BLaER1 treated with 17β-estradiol and CSF1 and Interleukin-3, amounts not matched to agents 10 nM and 100 nM (cell line): ENCODE results near the gene MAPK4.

ENCODE experiments used
- H3K27ac ChIP-seq, 11 experiments: shearing (Covaris generic); formaldehyde crosslinking; 2 replicates each; pipeline ENCODE4 v1.8.1; 2022
- H3K27me3 ChIP-seq, 11 experiments: shearing (Covaris generic); formaldehyde crosslinking; 2 replicates each; pipeline ENCODE4 v1.8.1; 2022
- H3K36me3 ChIP-seq, 11 experiments: shearing (Covaris generic); formaldehyde crosslinking; 2 replicates each; pipeline ENCODE4 v1.8.1; 2022
- H3K4me1 ChIP-seq, 10 experiments: shearing (Covaris generic); formaldehyde crosslinking; 2 replicates each; pipeline ENCODE4 v1.8.1; 2022
- H3K4me2 ChIP-seq, 11 experiments: shearing (Covaris generic); formaldehyde crosslinking; 2 replicates each; pipeline ENCODE4 v1.8.1; 2022
- H3K4me3 ChIP-seq, 10 experiments: shearing (Covaris generic); formaldehyde crosslinking; 2 replicates each; pipeline ENCODE4 v1.8.1; 2022
- H3K9ac ChIP-seq, 11 experiments: shearing (Covaris generic); formaldehyde crosslinking; 2 replicates each; pipeline ENCODE4 v1.8.1; 2022
- H3K9me3 ChIP-seq, 11 experiments: shearing (Covaris generic); formaldehyde crosslinking; replicated peaks in 1 of 11; 2 replicates each; pipeline ENCODE4 v1.8.1; 2022
- H4K20me1 ChIP-seq, 11 experiments: shearing (Covaris generic); formaldehyde crosslinking; 2 replicates each; pipeline ENCODE4 v1.8.1; 2022
- Cebpa-rat ChIP-seq, 11 experiments: shearing (Covaris generic); IDR thresholded peaks; 2 replicates each; pipeline ENCODE4 v1.8.1; 2022

Gene MAPK4

DNA sequence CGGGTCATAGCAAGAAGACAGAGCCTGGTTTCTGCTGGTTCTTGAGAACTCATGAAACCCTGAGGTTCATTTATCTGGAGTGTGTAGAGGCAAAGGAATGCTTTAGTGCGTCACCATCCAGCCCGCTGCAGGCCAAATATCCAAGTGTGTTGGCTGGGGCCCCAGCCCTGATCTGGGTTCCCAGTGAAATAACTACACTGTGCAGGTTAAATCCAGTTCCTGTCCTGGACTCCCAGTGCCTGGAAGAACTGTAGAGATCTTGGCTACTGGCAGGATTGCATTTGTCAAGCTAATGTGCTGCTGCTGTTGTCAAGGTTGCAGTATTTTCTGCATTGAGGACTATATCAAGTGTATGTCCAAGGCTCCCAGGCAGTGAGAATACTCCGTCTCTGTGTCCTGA, 89.9 kb downstream of the MAPK4 start:
- no peak for TF ChIP-seq Cebpa-rat (IDR thresholded peaks at IDR 0.05)
- Histone ChIP-seq H3K27ac (no peak overlapping the region), H3K4me1 (peaks cover 0 to 15% (median 8%) of the 10 kb centered on the region in 10 experiments; a peak in 17 of 20 replicates)

DNA sequence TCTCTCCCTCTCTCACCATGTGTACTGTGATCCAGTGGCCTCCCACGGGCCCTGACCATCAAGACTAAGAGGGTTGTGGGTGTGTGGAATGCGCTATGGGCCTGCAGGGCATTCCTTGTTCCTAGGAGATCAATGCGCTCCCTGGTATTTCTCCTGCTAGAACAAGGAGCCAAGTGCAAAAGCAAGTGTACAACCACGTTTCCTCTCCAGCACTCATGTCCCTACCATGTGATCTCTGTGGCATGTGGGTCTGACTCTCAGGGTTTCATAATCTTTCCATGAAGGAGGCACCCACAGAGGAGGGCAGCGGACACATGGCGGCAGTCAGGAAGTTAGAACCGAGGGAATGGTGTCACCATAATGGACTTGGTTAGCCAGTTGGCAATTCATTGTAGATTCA, 91.4 kb downstream of the MAPK4 start:
- Histone ChIP-seq H3K27me3 (no peaks in the 10 kb centered on the region), H3K9ac (no peak overlapping the region), H4K20me1 (no peaks in the 10 kb centered on the region), H3K36me3 (no peaks in the 10 kb centered on the region), H3K27ac (no peak overlapping the region), H3K9me3 (peaks cover 4 to 14% (median 7%) of the 10 kb centered on the region in 11 experiments; a peak in 21 of 22 replicates), H3K4me1 (peaks cover 0 to 21% (median 15%) of the 10 kb centered on the region in 10 experiments; a peak in 17 of 20 replicates), H3K4me3 (no peak overlapping the region), H3K4me2 (no peak overlapping the region)
- no peak for TF ChIP-seq Cebpa-rat (IDR thresholded peaks at IDR 0.05)

More for the DNA sequence above, 89.9 kb downstream of the MAPK4 start:
- no peaks in the 10 kb centered on the region for H3K27me3 ChIP-seq
- H3K9me3 ChIP-seq: peaks cover 0 to 4% (median 0%) of the 10 kb centered on the region in 11 experiments; a peak in 1 of 22 replicates
- H3K9ac ChIP-seq: no peak overlapping the region
- no peak overlapping the region for H3K4me2 ChIP-seq
- H3K36me3 ChIP-seq: no peaks in the 10 kb centered on the region
- H3K4me3 ChIP-seq: no peak overlapping the region
- no peaks in the 10 kb centered on the region for H4K20me1 ChIP-seq

DNA sequence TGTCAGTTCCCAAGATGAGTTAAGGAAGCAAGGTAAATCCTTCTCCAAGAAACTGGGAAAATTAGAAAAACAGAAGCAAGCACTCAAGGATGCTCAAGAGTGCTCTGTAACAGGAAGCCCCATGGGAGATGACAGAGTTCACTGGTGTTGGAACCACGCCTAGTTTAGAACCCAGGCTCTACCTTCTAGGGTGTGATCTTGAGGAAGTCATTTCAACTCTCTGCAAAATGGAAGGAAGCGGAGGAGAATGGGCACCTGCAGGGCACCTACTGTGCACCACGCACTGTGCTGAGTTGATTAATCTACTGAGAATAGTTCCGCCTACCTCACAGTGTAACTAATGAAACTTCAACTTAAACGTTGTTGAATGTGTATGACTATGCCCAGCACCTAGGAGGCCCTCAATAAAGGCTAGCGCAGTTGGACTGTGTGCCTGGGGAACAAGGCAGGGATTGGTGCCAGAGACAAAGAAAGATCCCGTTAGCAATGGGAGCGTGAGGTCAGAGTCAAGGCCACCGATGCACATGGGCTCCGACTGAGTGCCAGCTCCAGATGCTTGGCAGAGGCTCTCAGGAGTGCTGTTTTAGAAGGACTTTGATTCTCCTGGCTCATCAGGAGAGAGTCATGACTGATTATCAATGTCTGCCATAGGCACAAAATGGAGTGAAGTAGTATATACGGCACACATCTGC, 93.7 kb downstream of the MAPK4 start:
- H3K4me3 ChIP-seq: no peak overlapping the region
- no peak overlapping the region for H3K27ac ChIP-seq
- H4K20me1 ChIP-seq: no peaks in the 10 kb centered on the region
- no peaks in the 10 kb centered on the region for H3K27me3 ChIP-seq
- H3K9ac ChIP-seq: no peak overlapping the region
- H3K36me3 ChIP-seq: no peaks in the 10 kb centered on the region
- H3K4me2 ChIP-seq: peak overlapping the region in 4 of 11 experiments; percentile 1 to 60 (median 8); a peak in 3 of 22 replicates
- TF ChIP-seq Cebpa-rat (IDR thresholded peaks at IDR 0.05): no peak
- peaks cover 0 to 23% (median 16%) of the 10 kb centered on the region in 10 experiments; a peak in 17 of 20 replicates for H3K4me1 ChIP-seq
- H3K9me3 ChIP-seq: peaks cover 12 to 36% (median 24%) of the 10 kb centered on the region in 11 experiments

DNA sequence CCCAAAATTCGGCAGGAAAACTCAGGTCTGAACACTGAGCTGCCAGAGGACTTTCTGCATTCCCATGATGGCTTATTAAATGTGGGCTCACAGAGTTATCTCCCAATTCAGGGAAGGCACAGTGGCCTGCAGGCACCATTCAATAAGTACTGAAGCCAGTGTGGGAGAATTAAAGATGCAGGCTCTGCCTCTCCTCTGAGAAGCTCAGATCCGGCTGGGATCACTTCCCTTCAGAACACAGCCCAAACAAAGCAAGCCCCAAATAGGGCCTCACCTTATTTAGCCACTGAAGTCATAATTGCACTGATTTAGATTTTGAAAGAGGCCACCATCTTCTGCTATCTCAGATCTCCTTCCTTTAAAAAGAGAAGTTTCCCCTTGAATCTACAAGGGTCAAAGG, 94.3 kb downstream of the MAPK4 start:
- Histone ChIP-seq H3K9me3 (peaks cover 12 to 38% (median 24%) of the 10 kb centered on the region in 11 experiments), H3K4me1 (peaks cover 0 to 23% (median 16%) of the 10 kb centered on the region in 10 experiments; a peak in 17 of 20 replicates), H3K36me3 (no peaks in the 10 kb centered on the region), H3K27me3 (no peaks in the 10 kb centered on the region), H4K20me1 (no peaks in the 10 kb centered on the region), H3K4me2 (peak overlapping the region in 9 of 11 experiments; percentile 38 to 62 (median 51); a peak in 14 of 22 replicates), H3K27ac (no peak overlapping the region), H3K9ac (no peak overlapping the region), H3K4me3 (no peak overlapping the region)
- TF ChIP-seq Cebpa-rat (IDR thresholded peaks at IDR 0.05): no peak

DNA sequence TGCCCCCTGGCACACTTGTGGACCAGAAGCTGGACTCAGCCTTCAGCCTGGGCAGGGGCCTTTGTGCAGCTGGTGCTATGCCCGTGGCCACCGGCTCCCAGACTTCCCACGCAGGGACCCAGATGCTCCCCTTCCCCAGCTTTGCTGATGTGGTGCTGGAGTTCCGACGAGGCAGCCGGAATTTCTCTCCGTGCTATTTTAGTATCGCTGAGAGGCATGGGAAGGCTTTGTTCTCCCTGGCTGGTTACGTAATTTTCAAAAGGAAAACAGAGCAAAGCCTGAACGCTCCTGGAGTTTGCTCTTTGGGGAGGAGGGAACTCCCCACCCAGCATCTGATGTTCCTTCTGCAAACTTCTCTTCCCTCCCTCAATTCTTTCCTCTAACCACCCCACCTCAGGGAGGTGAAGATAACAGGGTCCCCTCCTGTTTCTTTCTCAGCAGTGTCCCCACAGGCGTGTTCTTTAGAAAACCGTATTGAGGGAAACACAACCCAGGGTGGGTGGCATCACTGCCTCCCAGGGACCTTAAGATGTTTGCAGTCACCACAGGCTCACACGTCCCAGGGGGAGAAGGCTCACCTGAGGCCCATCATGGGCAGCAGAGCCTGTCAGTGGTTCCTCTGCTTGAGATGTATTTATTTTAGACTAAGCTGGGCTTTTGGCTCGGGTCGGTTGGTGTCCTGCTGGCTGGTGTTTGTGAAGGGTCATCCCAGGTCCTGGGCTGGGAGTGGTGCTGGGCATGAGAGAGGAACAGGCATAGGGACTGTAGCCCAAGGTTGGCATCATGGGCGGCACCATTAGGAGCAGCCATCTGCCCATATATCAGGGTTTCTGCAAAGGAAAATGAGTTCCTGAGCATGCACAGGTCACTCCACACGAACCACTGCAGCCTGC, 95.0 kb downstream of the MAPK4 start:
- no peaks in the 10 kb centered on the region for H3K36me3 ChIP-seq
- peak overlapping the region in 10 of 11 experiments; percentile 10 to 62 (median 48); a peak in 18 of 22 replicates for H3K4me2 ChIP-seq
- no peak overlapping the region for H3K27ac ChIP-seq
- H4K20me1 ChIP-seq: no peaks in the 10 kb centered on the region
- no peak overlapping the region for H3K4me3 ChIP-seq
- H3K9ac ChIP-seq: no peak overlapping the region
- peaks cover 12 to 38% (median 24%) of the 10 kb centered on the region in 11 experiments for H3K9me3 ChIP-seq
- H3K4me1 ChIP-seq: peaks cover 0 to 23% (median 16%) of the 10 kb centered on the region in 10 experiments; a peak in 17 of 20 replicates
- no peak for TF ChIP-seq Cebpa-rat (IDR thresholded peaks at IDR 0.05)
- H3K27me3 ChIP-seq: no peaks in the 10 kb centered on the region

DNA sequence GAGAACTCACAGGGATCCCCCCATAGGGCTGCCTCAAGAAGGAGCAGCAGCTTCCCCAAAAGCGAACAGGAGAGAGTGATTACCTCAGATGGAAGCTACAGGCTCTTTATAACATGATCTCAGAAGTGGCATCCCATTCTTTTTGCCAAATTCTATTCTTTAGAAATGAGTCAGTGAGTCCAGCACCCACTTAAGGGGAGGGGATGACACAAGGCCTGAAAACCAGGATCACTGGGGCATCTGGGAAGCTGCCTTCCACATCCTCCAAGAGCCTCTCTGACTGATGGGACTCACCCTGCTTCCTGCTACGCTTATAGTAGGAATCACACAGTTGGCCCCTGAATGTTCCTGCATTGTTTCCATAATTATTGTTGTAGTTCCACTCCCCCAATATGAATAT, 96.5 kb downstream of the MAPK4 start:
- no peaks in the 10 kb centered on the region for H3K36me3 ChIP-seq
- H3K9me3 ChIP-seq: peaks cover 12 to 44% (median 28%) of the 10 kb centered on the region in 11 experiments
- peak overlapping the region in 2 of 11 experiments; percentile 1 to 6; a peak in 1 of 22 replicates for H3K4me2 ChIP-seq
- no peak overlapping the region for H3K9ac ChIP-seq
- no peak overlapping the region; a peak in 1 of 20 replicates for H3K4me3 ChIP-seq
- no peak for TF ChIP-seq Cebpa-rat (IDR thresholded peaks at IDR 0.05)
- H3K27me3 ChIP-seq: no peaks in the 10 kb centered on the region
- H4K20me1 ChIP-seq: no peaks in the 10 kb centered on the region
- peaks cover 0 to 23% (median 16%) of the 10 kb centered on the region in 10 experiments; a peak in 17 of 20 replicates for H3K4me1 ChIP-seq
- H3K27ac ChIP-seq: no peak overlapping the region

DNA sequence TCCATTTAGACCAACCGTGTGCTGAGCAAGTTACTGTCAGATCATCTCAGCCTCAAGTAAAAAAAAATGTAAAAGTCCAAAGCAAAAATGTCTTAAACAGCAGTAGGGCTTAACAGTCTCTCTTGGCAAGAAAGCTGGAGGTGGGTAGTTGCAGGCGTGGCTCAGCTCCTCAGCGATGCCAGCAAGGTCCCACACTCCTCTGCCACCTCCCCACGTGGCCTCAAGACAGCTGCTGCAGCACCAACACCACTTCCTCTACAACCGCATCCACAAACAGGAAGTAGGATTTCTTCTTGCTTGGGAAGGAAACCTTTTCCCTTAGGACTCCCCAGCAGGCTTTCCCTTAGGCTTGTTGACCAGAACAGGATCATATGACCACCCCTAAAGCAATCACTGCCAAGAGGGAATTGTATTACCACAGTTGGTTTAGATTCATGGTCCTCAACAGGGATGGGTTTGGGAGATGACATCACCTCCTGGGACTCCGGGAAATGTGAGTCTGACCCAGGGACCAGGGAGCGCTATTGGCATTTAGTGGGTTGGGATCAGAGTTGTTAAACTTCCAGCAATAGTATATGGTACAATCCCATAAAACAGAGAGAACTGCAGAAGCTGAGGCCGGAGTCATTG, 97.1 kb downstream of the MAPK4 start:
- no peaks in the 10 kb centered on the region for H3K36me3 ChIP-seq
- H3K27ac ChIP-seq: no peak overlapping the region
- H3K4me3 ChIP-seq: no peak overlapping the region
- no peak overlapping the region for H3K9ac ChIP-seq
- H3K4me1 ChIP-seq: peaks cover 0 to 23% (median 16%) of the 10 kb centered on the region in 10 experiments; a peak in 17 of 20 replicates
- peaks cover 15 to 46% (median 31%) of the 10 kb centered on the region in 11 experiments for H3K9me3 ChIP-seq
- peak overlapping the region in 2 of 11 experiments; percentile 1 to 6; a peak in 2 of 22 replicates for H3K4me2 ChIP-seq
- H3K27me3 ChIP-seq: no peaks in the 10 kb centered on the region
- no peaks in the 10 kb centered on the region for H4K20me1 ChIP-seq
- TF ChIP-seq Cebpa-rat (IDR thresholded peaks at IDR 0.05): no peak

DNA sequence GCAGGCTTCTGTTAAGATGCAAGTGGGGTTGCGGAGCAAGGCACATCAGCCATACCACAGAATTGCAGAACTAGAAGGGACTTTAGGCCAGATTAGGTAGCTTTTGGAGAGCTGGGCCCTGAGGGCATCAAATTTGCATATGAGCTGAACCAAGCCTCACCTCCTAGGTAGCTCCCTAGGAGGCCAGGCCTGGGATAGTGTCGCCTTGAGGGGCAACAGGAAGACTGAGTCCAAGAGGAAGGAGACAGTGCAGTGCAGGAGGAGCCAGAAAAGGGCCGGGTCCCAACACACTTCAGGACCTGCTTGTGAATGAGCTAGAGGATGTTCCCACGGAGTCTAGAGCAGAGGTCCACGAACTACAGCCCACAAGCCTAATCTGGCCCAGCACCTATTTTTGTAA, 98.7 kb downstream of the MAPK4 start:
- Histone ChIP-seq H3K27ac (no peak overlapping the region), H4K20me1 (no peaks in the 10 kb centered on the region), H3K9ac (no peak overlapping the region), H3K27me3 (no peaks in the 10 kb centered on the region), H3K36me3 (no peaks in the 10 kb centered on the region; a peak in 1 of 22 replicates), H3K9me3 (peaks cover 25 to 62% (median 48%) of the 10 kb centered on the region in 11 experiments), H3K4me1 (peaks cover 0 to 18% (median 14%) of the 10 kb centered on the region in 10 experiments; a peak in 17 of 20 replicates), H3K4me3 (no peak overlapping the region), H3K4me2 (no peak overlapping the region)
- TF ChIP-seq Cebpa-rat (IDR thresholded peaks at IDR 0.05): no peak
